Pancreas (tissue), 10 donors: ENCODE measurements around the gene ABCC8. TPM values are rescaled to one million over a fixed set of nuclear protein-coding genes. Genes with fewer than 3 reads are reported as not detected.

ENCODE experiments used
- ATAC-seq, 4 donors: fragments of 200-7000 bp; cut with Tn5 transposase; one replicate each; pipeline versions ENCODE4 v1.8.0 to v1.9.1; 2020; ENCODE audit warnings: mild to moderate bottlenecking in 4 of 4, moderate library complexity in 4 of 4
- DNase-seq, 6 donors: peaks; one replicate each; pipeline ENCODE4 v3.0.0-alpha.2; 2020
- FAIRE-seq: peaks from 2 replicates; lab custom pipeline; 2012; peaks lifted over from hg19 to GRCh38; lab: Jason Lieb, UNC
- H3K27ac ChIP-seq, 4 donors: fragments of 200-600 bp; sonication (generic); 1 replicate in 3 of 4; 2 replicates in 1 of 4; pipeline versions ENCODE4 v1.5.0 to v1.8.0; 2020
- H3K27me3 ChIP-seq, 4 donors: fragments of 200-600 bp; one replicate each; pipeline ENCODE4 v1.8.0; 2021
- H3K36me3 ChIP-seq, 3 donors: fragments of 200-600 bp; sonication (generic) in 1 of 3; one replicate each; pipeline versions ENCODE4 v1.5.0 to v1.8.0; 2020 to 2021
- H3K4me1 ChIP-seq, 3 donors: fragments of 200-600 bp; one replicate each; pipeline ENCODE4 v1.8.0; 2021
- H3K4me3 ChIP-seq, 4 donors: fragments of 200-600 bp; sonication (generic) in 2 of 4; one replicate each; pipeline versions ENCODE4 v1.5.0 to v1.8.0; 2020 to 2021
- H3K9me3 ChIP-seq, 4 donors: fragments of 200-600 bp; one replicate each; pipeline ENCODE4 v1.8.0; 2021
- WGBS, 2 donors: extraction: QIAGEN DNeasy Blood & Tissue Kit; methylation state at CpG; one replicate each; pipeline ENCODE4 v1.1.7; 2013; 5-methylcytosine and 5-hydroxymethylcytosine counted together
- intact Hi-C, 3 donors: fragments of 100-400 bp; cut with DNase I; formaldehyde crosslinking; loops; one replicate each; pipeline versions ENCODE4 v1.11.1 to v1.14.2; 2022
- polyA plus RNA-seq, 2 donors: library from polyadenylated mRNA; stranded (reverse); fragments of 200-250 nt; gene quantifications; one replicate each; pipeline ENCODE4 v1.2.3, GENCODE V29; 2013
- total RNA-seq, 6 donors: library from RNA; stranded (reverse); fragmentation: NEBNext Ultra II Directional in 4 of 6; extraction: Animal tissue kit (Norgen Biotek cat#: 25700) in 4 of 6; gene quantifications; one replicate each; pipeline versions ENCODE4 v1.2.1 to v1.2.4, GENCODE V29; 2021 to 2023
- TF ChIP-seq, protein P1 (sequence below), 4 donors: fragments of 200-600 bp; sonication (generic) in 3 of 4; IDR thresholded peaks; one replicate each; pipeline versions ENCODE4 v1.5.0 to v1.8.0; 2021; ENCODE audit warnings: antibody characterized with exemption in 4 of 4
- donor health status: healthy with polysubstance abuse.
- donor health status: DM: no; HTN: no; CAD: no; lungs with moderate emphysema.
- donor health status: DM: no; HTN: no; CAD: no.
- donor health status: control.
- donor health status: control.
- donor health status: Bipolar disorder and iron deficiency.
- donor health status: DM: yes; HTN: yes; CAD: no.
- donor health status: DM: no; HTN: no; CAD: no.
- donor health status: DM: no; HTN: no; CAD: no.
- donor health status: DM: yes; HTN: yes; CAD: no.

ABCC8 gene
- total and polyA plus RNA-seq, 8 donors = 14.9 to 917 (median 53.2) TPM

DNA sequence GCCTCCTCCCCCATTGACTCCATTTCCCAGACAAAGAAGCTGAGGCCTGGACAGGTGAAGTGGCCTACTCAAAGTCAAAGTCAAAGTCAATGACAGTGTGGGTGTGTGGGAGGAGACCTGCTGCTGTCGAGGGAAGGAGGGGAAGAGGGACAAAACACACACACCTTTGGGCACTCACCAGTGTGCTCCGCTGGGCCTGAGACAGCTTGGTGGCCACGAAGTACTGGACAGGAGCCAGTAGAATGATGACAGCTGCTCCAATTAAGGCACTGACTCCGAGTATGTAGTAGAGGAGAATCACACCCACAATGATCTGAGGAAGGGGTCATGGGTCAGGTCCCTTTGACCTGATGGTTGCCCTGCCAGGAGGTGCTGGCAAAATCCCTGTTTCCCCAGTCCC, 33.6 kb downstream of the ABCC8 start:
- intact Hi-C loops = no loop called here
- H3K27ac ChIP-seq = no peak overlapping the region
- no peaks in the 10 kb centered on the region for H3K4me1 ChIP-seq
- DNase-seq (no peak), ATAC-seq (no peak), FAIRE-seq (no peak)
- WGBS, 2 donors = 69 to 80% methylated on average over 4 of the region's 4 CpGs
- no peaks in the 10 kb centered on the region for H3K36me3 ChIP-seq
- H3K9me3 ChIP-seq = no peaks in the 10 kb centered on the region
- no peak overlapping the region for H3K4me3 ChIP-seq
- TF ChIP-seq, protein P1, sequence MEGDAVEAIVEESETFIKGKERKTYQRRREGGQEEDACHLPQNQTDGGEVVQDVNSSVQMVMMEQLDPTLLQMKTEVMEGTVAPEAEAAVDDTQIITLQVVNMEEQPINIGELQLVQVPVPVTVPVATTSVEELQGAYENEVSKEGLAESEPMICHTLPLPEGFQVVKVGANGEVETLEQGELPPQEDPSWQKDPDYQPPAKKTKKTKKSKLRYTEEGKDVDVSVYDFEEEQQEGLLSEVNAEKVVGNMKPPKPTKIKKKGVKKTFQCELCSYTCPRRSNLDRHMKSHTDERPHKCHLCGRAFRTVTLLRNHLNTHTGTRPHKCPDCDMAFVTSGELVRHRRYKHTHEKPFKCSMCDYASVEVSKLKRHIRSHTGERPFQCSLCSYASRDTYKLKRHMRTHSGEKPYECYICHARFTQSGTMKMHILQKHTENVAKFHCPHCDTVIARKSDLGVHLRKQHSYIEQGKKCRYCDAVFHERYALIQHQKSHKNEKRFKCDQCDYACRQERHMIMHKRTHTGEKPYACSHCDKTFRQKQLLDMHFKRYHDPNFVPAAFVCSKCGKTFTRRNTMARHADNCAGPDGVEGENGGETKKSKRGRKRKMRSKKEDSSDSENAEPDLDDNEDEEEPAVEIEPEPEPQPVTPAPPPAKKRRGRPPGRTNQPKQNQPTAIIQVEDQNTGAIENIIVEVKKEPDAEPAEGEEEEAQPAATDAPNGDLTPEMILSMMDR (IDR thresholded peaks at IDR 0.05) = no peak
- no peaks in the 10 kb centered on the region for H3K27me3 ChIP-seq

DNA sequence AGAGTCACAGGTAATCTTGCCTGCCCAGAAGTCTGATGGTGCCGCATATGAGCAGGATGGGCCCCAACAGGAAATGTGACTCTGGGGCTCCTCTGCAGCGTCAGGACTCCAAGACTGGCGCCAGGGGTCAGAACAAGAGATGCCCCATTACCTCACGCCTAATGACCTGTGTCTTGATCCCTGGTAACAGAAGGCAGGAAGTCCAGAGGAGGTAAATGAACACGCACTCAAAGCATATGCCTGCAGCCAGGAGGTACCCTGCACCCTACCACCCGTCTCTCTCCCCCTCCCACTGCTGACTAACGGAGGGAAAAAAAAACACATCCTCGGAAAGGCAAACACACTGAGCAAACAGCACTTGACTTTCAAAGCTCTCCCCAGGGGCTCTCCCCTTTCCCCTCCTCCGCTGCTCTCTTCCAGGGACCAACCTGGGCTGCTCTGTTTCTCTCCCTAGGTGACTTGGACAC, 37.3 kb downstream of the ABCC8 start:
- TF ChIP-seq, protein P1 (IDR thresholded peaks at IDR 0.05) = no peak
- DNase-seq (peak in 2 of 6 donors; percentile 24 to 25), ATAC-seq (peak; percentile 73 to 93 (median 86)), FAIRE-seq (no peak)
- no peaks in the 10 kb centered on the region for H3K9me3 ChIP-seq
- intact Hi-C loops = no loop called here
- no peak overlapping the region for H3K27ac ChIP-seq
- 16 to 17% methylated on average over 8 to 9 of the region's 9 CpGs for WGBS, 2 donors
- no peak overlapping the region for H3K4me3 ChIP-seq
- H3K36me3 ChIP-seq = no peaks in the 10 kb centered on the region
- H3K27me3 ChIP-seq = no peaks in the 10 kb centered on the region
- no peaks in the 10 kb centered on the region for H3K4me1 ChIP-seq

DNA sequence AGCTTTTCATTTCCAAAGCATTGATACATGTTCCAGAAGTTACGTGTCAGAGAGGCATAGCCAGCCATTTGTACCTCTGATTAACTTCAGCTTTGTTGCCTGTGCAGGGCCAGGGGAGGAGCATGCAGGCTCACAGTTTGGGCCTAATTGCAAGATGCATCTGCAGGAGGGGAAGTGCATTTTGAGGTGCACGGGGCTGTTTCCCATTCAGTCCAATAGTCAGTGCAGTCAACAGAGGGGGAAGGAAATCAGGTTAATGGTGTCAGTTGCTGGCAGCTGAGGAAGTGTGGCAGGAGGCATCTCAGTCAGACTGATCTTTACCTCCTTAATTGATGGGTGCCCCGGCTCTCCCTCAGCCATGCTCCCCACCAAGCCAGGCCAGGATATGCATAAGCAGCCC, 39.3 kb downstream of the ABCC8 start:
- DNase-seq = no peak
- H3K9me3 ChIP-seq = no peaks in the 10 kb centered on the region
- no peak overlapping the region for H3K27ac ChIP-seq
- ATAC-seq = no peak
- TF ChIP-seq, protein P1 (IDR thresholded peaks at IDR 0.05) = no peak
- no peak overlapping the region for H3K4me3 ChIP-seq
- WGBS, 2 donors = 87 to 88% methylated on average over 3 of the region's 3 CpGs
- no peaks in the 10 kb centered on the region for H3K4me1 ChIP-seq
- no peaks in the 10 kb centered on the region for H3K27me3 ChIP-seq
- no peaks in the 10 kb centered on the region for H3K36me3 ChIP-seq
- FAIRE-seq = no peak
- intact Hi-C loops = no loop called here

DNA sequence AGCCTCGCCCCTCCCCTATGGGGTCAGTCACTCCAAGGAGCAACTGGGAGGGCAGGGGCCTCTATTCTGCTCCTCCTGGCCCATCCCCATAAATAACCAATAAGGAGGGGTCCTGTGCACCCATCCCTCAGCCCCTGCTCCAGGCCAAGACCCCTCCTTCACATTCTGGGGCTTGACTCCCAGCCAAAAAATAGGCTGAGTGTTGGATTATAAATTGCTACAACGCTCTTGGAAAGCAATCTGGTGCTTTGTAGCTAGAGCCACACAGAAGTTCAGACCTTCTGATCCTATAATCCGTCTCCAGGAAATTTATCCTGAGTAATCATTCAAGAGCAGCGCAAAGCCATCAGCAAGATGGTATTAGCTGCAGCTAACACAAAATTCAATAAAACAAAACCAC, 42.5 kb downstream of the ABCC8 start:
- Histone ChIP-seq H3K27ac (no peak overlapping the region), H3K4me3 (no peak overlapping the region), H3K4me1 (no peaks in the 10 kb centered on the region), H3K9me3 (no peaks in the 10 kb centered on the region), H3K36me3 (no peaks in the 10 kb centered on the region), H3K27me3 (no peaks in the 10 kb centered on the region)
- ATAC-seq (no peak), DNase-seq (no peak), FAIRE-seq (no peak)
- intact Hi-C loops = no loop called here
- TF ChIP-seq, protein P1 (IDR thresholded peaks at IDR 0.05) = no peak
- WGBS, 2 donors = 80 to 81% methylated on average over 4 of the region's 4 CpGs

DNA sequence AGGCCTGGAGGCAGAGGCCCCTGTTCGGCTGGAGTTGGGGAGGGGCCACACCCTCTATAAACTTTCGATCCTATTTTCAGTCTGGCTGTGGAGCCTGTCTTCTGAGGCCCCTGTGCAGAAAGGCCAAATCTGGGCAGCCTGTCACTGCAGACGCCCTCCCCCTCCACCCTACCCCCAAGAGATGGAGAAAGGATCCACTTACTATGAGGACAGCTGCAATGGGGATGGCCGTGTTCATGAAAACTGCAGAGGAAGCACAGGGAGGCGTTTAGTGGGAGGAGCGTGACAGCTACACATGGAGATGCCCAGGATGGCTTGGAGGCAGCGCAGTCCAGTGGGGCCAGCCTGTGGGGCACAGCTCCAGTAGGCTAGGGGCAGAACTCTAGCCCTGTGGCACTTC, 44.6 kb downstream of the ABCC8 start:
- TF ChIP-seq, protein P1 (IDR thresholded peaks at IDR 0.05) = no peak
- 79 to 82% methylated on average over 7 of the region's 7 CpGs for WGBS, 2 donors
- Histone ChIP-seq H3K27me3 (no peaks in the 10 kb centered on the region), H3K27ac (no peak overlapping the region), H3K36me3 (no peaks in the 10 kb centered on the region), H3K4me1 (no peaks in the 10 kb centered on the region), H3K9me3 (no peaks in the 10 kb centered on the region), H3K4me3 (no peak overlapping the region)
- ATAC-seq = peak in 1 of 4 donors; percentile 11
- DNase-seq = no peak
- intact Hi-C loops = no loop called here
- no peak for FAIRE-seq
